GM19468 (cell line): Measurements from ENCODE around the gene ITLN1.

Experiments used
- ATAC-seq: cut with Tn5 transposase; IDR thresholded peaks from one replicate; pipeline ENCODE4 v1.9.1; 2021; ENCODE audit warnings: mild to moderate bottlenecking, moderate library complexity, moderate number of reproducible peaks; ENCODE audit not compliant: unreplicated experiment; ENCODE audit errors: extremely low read depth

Gene ITLN1

DNA sequence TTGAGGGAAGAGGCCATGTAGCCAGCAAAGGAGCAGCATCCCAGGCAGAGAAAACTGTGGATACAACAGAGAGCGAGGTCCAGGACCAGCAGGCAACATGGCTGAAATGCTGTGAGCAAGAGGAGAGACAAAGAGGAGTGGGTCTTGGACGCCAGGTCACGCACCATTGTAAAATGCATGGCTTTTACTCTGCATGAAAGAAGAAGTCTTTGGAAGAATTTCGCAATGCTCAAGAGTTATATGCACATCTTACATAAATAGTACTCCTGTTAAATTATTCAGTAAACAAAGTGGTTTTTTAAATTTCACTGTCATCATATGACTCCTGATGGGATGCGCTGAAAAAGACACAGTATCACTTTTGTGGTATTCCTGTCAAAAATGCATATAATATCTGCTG lies 25.8 kb downstream of the ITLN1 start:
- ATAC-seq = no peak

DNA sequence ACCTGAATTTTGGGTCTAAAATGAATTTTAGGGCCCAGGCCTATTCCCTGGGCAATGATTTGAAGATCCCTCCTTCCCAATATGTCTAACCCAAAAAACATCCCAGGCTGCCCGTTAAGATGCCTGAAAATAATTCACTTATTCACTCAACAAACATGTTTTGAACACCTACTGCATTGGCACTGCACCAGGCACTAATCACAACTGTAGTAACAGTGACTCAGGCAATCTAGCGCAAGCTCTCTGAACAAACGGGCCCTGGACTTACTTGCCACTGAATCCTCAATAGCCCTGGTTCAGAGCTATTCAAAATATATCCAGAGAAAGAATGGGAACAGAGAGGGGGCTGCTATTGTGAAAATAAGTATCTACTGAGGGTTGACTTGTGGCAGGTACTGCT lies 26.5 kb downstream of the ITLN1 start:
- no peak for ATAC-seq

DNA sequence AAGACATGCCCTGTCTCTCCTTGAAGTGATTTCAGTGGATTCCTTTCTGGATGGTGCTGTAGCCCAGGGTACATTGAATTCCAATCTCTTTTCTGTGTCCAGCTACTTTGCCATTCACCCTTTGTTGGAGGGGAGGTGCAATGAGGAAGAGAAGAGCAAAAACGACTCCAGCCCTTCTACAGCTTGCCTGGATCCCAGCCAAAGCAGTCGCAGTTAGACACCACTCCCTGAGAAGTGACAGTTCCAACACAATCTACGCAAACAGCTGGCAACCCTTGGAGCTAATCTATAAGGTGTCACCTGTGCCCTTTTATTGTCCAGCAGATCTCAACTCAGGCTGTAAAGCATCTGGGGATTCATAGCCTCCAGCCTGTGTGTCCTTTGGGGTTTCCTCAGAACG lies 26.9 kb downstream of the ITLN1 start:
- no peak for ATAC-seq

DNA sequence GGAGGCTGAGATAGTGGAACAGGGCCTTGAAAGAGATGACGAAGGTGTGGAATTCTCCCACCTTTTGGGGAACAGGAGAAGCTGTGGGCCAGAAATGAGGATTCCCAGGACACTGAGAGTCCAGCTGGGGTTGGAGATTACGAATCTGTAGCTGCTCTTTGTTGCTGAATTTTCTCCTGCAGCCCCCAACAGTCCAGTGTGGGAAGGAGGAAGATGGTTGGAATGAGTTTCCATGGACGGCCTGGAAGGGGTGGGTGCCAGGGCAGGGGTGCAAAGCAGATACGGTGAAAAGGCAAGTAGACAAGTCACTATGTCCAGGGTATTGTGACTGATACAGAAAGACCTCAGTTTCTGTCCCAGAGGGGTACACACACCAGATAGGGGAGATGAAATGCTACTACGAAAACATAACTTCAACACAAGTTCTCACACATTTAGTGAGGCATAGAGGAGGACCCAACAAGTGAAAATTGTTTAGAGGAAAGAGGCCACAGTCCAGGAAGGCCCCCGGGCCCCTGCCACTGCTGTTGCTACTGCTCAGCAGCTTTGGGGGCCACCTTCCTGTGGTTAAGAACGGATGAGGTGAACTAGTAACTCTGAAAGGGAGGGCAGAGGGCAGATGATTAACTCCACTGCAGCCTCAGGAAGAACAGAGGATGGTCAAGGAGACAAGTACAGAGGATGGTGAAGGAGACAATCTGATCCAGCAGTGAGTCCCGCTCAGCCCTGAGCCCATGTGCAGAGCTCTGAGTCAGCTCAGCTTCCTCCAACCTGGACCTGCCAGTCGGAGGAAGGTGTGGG lies 29.6 kb downstream of the ITLN1 start:
- ATAC-seq = peak; percentile 74

DNA sequence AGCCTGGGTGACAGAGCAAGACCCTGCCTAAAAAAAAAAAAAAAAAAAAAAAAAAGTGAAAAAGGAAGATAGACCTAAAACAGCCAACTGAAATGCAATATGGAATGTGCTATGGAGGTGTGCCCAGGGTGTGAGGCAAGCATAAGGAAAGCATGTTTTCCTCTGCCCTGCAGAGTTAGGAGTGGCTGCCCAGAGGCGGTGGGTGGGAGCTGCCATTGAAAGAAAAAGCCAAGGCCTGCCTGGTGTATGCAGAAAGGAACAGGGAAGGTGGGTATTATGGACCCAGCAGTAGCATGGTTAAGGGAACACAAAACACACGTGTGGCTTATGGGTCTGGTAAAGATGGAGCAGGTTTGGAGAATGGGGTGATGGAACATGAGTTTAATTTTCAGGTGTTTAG lies 31.2 kb downstream of the ITLN1 start:
- ATAC-seq = no peak

- ATAC-seq = no peak
Measured at GRCh38 chr1:160853014-160853413, 32.0 kb downstream of the ITLN1 start.

GRCh38 chr1:160850993-160851392 lies 34.0 kb downstream of the ITLN1 start:
- no peak for ATAC-seq

GRCh38 chr1:160850541-160850940 lies 34.4 kb downstream of the ITLN1 start:
- no peak for ATAC-seq

DNA sequence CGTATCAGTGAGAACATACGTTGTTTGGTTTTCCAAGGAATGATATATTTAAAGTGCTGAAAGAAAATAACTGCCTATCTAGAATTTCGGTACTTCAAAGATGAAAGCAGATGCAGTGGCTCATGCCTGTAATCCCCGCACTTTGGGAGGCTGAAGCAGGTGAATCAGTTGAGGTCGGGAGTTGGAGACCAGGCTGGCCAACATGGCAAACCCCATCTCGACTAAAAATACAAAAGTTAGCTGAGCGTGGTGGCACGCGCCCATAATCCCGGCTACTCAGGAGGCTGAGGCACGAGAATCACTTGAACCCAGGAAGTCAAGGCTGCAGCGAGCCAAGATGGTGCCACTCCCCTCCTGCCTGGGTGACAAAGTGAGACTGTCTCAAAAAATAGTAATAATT lies 38.7 kb downstream of the ITLN1 start:
- no peak for ATAC-seq

- no peak for ATAC-seq
Measured at GRCh38 chr1:160844447-160845232, 40.3 kb downstream of the ITLN1 start.

DNA sequence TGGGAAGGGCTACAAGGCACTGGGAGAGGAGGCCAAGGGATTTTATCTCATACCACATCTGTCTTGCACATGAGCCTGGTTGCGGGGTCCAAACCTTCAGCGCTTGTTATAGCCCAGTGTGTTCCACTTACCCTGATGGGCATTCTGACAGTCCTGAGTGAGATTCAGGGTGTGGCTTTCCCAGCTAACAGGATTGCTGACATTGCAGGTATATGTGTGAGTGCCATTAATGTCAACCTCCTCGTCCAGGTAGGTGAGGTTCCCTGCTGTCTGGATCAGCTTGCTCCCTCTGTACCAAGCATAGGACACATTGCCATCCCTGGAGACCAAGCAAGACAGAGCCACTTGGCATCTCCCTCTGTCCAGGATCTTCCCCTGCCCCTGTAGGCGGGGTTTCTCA lies 43.9 kb downstream of the ITLN1 start:
- ATAC-seq = no peak

- ATAC-seq = no peak
Measured at GRCh38 chr1:160839746-160840145, 45.2 kb downstream of the ITLN1 start.

- ATAC-seq = no peak
Measured at GRCh38 chr1:160838888-160839287, 46.1 kb downstream of the ITLN1 start.

GRCh38 chr1:160837558-160838205 lies 47.3 kb downstream of the ITLN1 start:
- peak; percentile 50 for ATAC-seq

DNA sequence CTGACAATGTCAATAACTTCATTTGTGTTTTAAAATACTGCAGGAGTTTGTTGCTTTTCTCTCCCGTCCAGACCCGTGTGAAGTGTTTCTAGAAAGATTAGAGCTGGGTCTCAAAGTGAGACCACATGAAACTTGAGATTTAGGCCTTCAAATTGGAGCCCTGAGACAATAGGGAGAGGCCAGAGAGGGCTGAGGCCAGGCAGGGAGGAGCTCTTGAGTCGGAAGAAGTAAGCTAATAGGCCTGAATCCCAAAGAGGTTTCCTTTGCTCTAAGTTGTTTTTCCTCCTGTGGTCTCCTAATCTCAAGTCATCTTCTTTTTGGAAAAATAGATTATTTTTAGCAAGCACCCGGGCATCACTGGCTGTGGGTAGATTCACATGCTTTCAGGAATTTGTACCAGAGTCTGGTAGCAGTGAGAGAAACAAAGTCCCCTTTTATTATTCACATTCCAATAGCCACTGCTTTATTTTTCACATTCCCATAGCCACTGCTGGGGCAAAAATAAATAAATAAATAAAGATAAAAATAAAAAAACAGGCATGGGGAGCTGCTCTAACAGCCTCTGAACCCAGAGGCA lies 47.9 kb downstream of the ITLN1 start:
- ATAC-seq = no peak

GRCh38 chr1:160836561-160836960 lies 48.4 kb downstream of the ITLN1 start:
- ATAC-seq = no peak

DNA sequence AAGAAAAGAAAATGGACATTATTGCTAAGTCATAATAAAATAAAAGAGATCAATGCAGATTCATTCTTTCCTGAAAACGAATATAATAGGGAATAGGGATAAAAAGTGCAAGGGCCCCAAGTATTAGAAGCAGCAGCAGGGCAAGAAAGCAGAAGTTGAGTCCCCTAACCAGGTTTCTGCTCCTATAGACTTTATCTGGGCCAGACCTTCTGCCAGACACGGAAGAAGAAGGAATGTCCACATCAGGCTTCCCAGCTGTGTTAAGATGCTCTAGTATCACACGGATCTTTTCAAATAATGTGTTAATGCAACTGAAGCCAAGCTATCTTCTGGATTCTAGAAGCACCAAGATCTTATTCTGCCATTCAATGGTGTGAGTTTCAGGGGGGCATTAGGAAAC lies 49.2 kb downstream of the ITLN1 start:
- no peak for ATAC-seq

DNA sequence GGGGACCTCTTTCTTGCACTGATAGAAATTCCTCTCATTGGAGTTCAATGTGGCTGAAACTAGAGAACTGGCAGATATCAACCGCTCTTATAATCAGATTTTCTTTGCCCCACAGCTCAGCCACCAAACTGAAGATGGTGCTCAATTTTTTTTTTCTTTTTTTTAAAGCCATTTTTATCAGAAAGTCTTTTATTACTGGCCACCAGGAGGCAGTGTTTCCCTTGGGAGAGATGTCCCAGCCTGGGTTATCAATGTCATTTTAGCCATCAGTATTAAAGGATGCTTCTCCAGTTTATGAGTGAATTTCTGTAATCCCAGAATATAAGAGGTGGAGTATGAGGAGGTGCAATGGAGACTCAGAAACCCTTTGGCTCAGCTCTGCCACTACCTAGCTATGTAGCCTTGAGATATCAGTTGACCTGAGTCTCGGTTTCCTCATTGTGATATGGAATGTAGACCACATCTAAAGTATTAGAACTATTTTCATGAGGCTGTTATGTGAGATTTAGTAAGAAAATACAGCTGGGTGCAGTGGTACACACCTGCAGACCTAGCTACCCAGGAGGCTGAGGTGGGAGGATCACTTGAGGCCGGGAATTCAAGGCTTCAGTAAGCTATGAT lies 49.9 kb downstream of the ITLN1 start:
- no peak for ATAC-seq

DNA sequence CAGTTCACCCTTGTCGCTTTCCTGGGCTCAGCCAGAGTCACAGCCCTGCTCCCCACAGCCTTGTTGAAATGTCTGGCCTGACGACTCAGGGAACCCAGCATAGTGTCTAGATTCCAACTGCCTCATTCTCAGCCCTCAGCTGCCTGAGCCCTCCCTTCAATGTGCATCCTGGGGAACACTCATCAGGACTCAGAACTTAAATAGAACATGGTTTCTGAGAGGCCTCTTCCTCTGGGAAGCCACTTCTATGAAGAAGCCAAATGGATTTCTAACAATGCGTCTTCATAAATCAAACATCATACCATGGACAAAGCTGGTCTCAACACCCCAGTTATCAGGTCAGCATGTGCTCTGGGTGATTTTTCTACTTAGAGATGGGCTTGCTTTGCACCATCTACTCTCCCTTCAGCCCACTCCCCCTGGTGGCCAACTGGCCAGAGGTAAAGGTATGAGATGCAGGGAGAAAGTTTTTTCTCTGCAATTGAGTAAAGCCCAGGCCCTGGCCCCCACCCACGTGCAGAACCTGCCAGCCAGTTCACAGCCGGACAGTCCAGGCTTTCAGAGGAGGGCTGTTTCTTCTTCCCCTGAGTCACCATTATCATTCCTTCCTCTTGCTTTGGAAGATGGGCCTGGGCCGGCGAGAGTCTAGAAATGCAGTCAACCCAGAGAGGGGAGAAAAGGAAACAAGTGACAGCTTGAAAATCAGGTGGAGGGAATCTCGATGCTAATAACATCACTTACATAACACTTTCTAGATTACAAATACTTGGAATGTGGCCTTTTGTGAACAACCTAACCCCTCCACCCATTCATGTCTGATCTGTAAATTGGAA lies 54.4 kb downstream of the ITLN1 start:
- ATAC-seq = no peak

DNA sequence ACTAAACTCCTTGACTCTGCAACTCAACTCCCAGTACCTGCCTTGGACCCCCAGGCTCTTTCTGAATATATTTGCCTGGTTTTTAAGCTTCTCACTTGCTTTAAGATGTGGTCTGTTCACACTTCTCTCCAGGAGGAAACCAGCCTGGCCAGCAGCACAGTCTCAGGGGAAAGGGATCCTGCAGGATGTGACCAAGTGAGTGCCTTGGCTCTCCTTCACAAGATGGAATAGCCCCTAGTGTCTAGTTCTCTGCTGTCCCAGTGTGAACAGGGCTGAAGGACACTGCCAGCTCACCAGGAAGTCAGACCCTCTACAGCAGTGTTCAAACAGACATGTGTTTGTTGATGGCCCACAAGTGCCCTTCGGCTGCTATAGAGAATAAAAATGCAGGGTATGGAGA lies 55.2 kb downstream of the ITLN1 start:
- no peak for ATAC-seq
